ENCODE results near the gene APBA2.

The APBA2 gene

GRCh38 chr15:28936481-28936881 lies 50.7 kb downstream of the APBA2 start:
- no peaks in the 10 kb centered on the region for H4K20me1 ChIP-seq (ENCODE audit: insufficient read depth, low read length)
- H3K4me3 ChIP-seq (ENCODE audit: low read depth, low read length, poor library complexity, severe bottlenecking): no peak overlapping the region
- no peaks in the 10 kb centered on the region for H3K27me3 ChIP-seq (ENCODE audit: insufficient read depth, low read length)
- no peak overlapping the region for H3K9ac ChIP-seq (ENCODE audit: low read length)
- no peaks in the 10 kb centered on the region for H3K36me3 ChIP-seq (ENCODE audit: insufficient read depth, low read length)
- H2AFZ ChIP-seq (ENCODE audit: low read length): no peak overlapping the region
- no peaks in the 10 kb centered on the region for H3F3A ChIP-seq (ENCODE audit: insufficient read depth, low read length)
- H3K4me2 ChIP-seq (ENCODE audit: low read length): no peak overlapping the region
- H3K9me3 ChIP-seq (ENCODE audit: low read length): no peaks in the 10 kb centered on the region
- no peaks in the 10 kb centered on the region for H3K79me2 ChIP-seq (ENCODE audit: insufficient read depth, low read length)
- H3K9me2 ChIP-seq (ENCODE audit: low read depth, low read length): no peaks in the 10 kb centered on the region
- no peaks in the 10 kb centered on the region for H3K4me1 ChIP-seq (ENCODE audit: insufficient read depth, low read length, severe bottlenecking)
- no peak overlapping the region for H3K27ac ChIP-seq (ENCODE audit: low read depth, low read length, poor library complexity, severe bottlenecking)
- no peak for TF ChIP-seq EZH2 (IDR thresholded peaks at IDR 0.05; ENCODE audit: borderline replicate concordance, low read length)
- TF ChIP-seq, protein P1, sequence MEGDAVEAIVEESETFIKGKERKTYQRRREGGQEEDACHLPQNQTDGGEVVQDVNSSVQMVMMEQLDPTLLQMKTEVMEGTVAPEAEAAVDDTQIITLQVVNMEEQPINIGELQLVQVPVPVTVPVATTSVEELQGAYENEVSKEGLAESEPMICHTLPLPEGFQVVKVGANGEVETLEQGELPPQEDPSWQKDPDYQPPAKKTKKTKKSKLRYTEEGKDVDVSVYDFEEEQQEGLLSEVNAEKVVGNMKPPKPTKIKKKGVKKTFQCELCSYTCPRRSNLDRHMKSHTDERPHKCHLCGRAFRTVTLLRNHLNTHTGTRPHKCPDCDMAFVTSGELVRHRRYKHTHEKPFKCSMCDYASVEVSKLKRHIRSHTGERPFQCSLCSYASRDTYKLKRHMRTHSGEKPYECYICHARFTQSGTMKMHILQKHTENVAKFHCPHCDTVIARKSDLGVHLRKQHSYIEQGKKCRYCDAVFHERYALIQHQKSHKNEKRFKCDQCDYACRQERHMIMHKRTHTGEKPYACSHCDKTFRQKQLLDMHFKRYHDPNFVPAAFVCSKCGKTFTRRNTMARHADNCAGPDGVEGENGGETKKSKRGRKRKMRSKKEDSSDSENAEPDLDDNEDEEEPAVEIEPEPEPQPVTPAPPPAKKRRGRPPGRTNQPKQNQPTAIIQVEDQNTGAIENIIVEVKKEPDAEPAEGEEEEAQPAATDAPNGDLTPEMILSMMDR (IDR thresholded peaks at IDR 0.05; ENCODE audit: low read length): no peak

- H3K36me3 ChIP-seq (ENCODE audit: insufficient read depth, low read length): no peaks in the 10 kb centered on the region
- H4K20me1 ChIP-seq (ENCODE audit: insufficient read depth, low read length): no peaks in the 10 kb centered on the region
- no peak for TF ChIP-seq EZH2 (IDR thresholded peaks at IDR 0.05; ENCODE audit: borderline replicate concordance, low read length)
- TF ChIP-seq, protein P1 (IDR thresholded peaks at IDR 0.05; ENCODE audit: low read length): no peak
- no peaks in the 10 kb centered on the region for H3K4me1 ChIP-seq (ENCODE audit: insufficient read depth, low read length, severe bottlenecking)
- H3K9ac ChIP-seq (ENCODE audit: low read length): no peak overlapping the region
- H3K79me2 ChIP-seq (ENCODE audit: insufficient read depth, low read length): no peaks in the 10 kb centered on the region
- H3K27ac ChIP-seq (ENCODE audit: low read depth, low read length, poor library complexity, severe bottlenecking): no peak overlapping the region
- no peaks in the 10 kb centered on the region for H3F3A ChIP-seq (ENCODE audit: insufficient read depth, low read length)
- H2AFZ ChIP-seq (ENCODE audit: low read length): no peak overlapping the region
- H3K9me2 ChIP-seq (ENCODE audit: low read depth, low read length): no peaks in the 10 kb centered on the region
- H3K4me2 ChIP-seq (ENCODE audit: low read length): no peak overlapping the region
- no peak overlapping the region for H3K4me3 ChIP-seq (ENCODE audit: low read depth, low read length, poor library complexity, severe bottlenecking)
- H3K27me3 ChIP-seq (ENCODE audit: insufficient read depth, low read length): no peaks in the 10 kb centered on the region
- no peaks in the 10 kb centered on the region for H3K9me3 ChIP-seq (ENCODE audit: low read length)
Observed at GRCh38 chr15:28937271-28937670, 51.5 kb downstream of the APBA2 start.

DNA sequence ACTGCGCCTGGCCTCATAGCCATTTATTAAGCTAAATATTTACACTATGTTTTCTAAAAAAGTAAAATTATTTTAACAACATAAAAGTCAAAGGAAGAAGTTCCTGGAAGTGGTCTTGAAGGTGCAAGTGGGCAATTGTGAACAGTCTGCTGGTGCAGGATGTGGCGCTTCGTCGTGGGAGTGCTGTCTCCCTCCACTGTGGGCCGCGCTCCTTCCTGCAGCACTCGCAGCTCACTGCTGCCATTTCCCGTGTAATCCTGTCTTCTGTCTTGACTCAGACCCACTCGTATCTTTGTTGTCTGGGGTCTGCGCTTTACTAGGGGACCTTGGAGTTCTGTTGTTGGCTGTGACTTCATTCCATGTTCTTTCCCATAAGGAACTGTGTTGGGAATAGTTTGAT lies 56.3 kb downstream of the APBA2 start:
- Histone ChIP-seq H3K27me3 (ENCODE audit: insufficient read depth, low read length) (no peaks in the 10 kb centered on the region), H3K9ac (ENCODE audit: low read length) (no peak overlapping the region), H4K20me1 (ENCODE audit: insufficient read depth, low read length) (no peaks in the 10 kb centered on the region), H3K4me1 (ENCODE audit: insufficient read depth, low read length, severe bottlenecking) (no peaks in the 10 kb centered on the region), H3K9me2 (ENCODE audit: low read depth, low read length) (no peaks in the 10 kb centered on the region), H3F3A (ENCODE audit: insufficient read depth, low read length) (no peaks in the 10 kb centered on the region), H3K9me3 (ENCODE audit: low read length) (no peaks in the 10 kb centered on the region), H3K4me3 (ENCODE audit: low read depth, low read length, poor library complexity, severe bottlenecking) (no peak overlapping the region), H3K79me2 (ENCODE audit: insufficient read depth, low read length) (no peaks in the 10 kb centered on the region), H3K27ac (ENCODE audit: low read depth, low read length, poor library complexity, severe bottlenecking) (no peak overlapping the region), H3K36me3 (ENCODE audit: insufficient read depth, low read length) (no peaks in the 10 kb centered on the region), H3K4me2 (ENCODE audit: low read length) (no peak overlapping the region), H2AFZ (ENCODE audit: low read length) (no peak overlapping the region)
- no peak for TF ChIP-seq EZH2 (IDR thresholded peaks at IDR 0.05; ENCODE audit: borderline replicate concordance, low read length)
- TF ChIP-seq, protein P1 (IDR thresholded peaks at IDR 0.05; ENCODE audit: low read length): no peak

Data from OCI-LY1 (cell line).